ENCODE data around the gene RPS6KL1. TPM values are rescaled to one million over a fixed set of nuclear protein-coding genes. Genes with fewer than 3 reads are reported as not detected.
"Not testable (repeated sequence)": the region's sequence is repeated elsewhere in the genome, so short reads cannot be mapped to it uniquely, and the experiment has no call there.

The RPS6KL1 gene
- total and polyA plus RNA-seq, 12 donors = 10.3 to 27.1 (median 21.9) TPM

DNA sequence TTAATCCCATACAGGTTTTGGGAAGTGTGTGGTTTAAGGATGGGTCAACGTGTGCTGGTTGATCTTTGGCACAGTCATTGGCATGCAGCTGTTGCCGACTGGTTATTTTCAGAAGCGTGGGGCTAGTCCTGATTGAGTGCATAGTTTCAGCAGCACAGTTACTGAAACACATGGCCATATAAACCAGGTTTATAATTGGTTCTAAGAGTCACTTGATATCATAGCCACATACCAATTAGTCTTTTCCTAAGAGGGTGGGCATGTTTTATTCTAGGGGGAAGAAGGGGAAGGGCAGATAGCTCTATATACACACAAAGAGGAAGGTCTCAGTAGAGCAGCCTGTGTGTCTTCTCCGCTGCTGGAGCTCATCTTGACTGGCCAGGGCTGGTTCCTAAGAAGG lies 11.0 kb upstream of the RPS6KL1 start:
- peak in 7 of 8 donors; percentile 6 to 45 (median 25) for ATAC-seq
- intact Hi-C loops (cut with DNase I) = loop anchor here in 1 of 10 donors (10.0 kb wide), 1 partner anchor 361 kb away; no protein-coding TSS in a partner anchor
- peaks cover 9 to 55% (median 48%) of the 10 kb centered on the region in 9 donors for H3K4me1 ChIP-seq
- peak overlapping the region in 8 of 10 donors; percentile 49 to 80 (median 65) for H3K27ac ChIP-seq
- no peaks in the 10 kb centered on the region for H3K9me3 ChIP-seq
- TF ChIP-seq, protein P1, sequence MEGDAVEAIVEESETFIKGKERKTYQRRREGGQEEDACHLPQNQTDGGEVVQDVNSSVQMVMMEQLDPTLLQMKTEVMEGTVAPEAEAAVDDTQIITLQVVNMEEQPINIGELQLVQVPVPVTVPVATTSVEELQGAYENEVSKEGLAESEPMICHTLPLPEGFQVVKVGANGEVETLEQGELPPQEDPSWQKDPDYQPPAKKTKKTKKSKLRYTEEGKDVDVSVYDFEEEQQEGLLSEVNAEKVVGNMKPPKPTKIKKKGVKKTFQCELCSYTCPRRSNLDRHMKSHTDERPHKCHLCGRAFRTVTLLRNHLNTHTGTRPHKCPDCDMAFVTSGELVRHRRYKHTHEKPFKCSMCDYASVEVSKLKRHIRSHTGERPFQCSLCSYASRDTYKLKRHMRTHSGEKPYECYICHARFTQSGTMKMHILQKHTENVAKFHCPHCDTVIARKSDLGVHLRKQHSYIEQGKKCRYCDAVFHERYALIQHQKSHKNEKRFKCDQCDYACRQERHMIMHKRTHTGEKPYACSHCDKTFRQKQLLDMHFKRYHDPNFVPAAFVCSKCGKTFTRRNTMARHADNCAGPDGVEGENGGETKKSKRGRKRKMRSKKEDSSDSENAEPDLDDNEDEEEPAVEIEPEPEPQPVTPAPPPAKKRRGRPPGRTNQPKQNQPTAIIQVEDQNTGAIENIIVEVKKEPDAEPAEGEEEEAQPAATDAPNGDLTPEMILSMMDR (IDR thresholded peaks at IDR 0.05) = no peak
- no peaks in the 10 kb centered on the region for H3K27me3 ChIP-seq
- no peaks in the 10 kb centered on the region for H3K36me3 ChIP-seq
- WGBS, 2 donors = 45 to 52% methylated on average over 4 of the region's 4 CpGs
- DNase-seq = no peak
- no peak overlapping the region for H3K4me3 ChIP-seq

DNA sequence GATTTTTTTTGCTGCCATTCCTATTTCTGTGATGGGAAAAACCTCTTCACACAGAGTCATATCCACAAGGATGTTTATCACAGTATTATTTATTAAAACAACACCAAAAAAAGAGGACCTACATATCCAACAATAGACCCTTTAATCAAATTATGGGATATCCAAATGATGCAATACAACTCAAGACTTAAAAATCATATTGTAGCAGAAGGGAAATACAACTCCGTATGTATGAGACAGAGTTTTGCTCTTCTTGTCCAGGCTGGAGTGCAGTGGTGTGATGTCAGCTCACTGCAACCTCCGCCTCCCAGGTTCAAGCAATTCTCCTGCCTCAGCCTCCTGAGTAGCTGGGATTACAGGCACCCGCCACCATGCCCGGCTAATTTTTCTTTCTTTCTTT lies 9.9 kb upstream of the RPS6KL1 start:
- Histone ChIP-seq H3K27ac (peak overlapping the region in 9 of 10 donors; percentile 33 to 80 (median 55)), H3K4me1 (peaks cover 9 to 48% (median 40%) of the 10 kb centered on the region in 9 donors)
- not testable (repeated sequence) for DNase-seq

DNA sequence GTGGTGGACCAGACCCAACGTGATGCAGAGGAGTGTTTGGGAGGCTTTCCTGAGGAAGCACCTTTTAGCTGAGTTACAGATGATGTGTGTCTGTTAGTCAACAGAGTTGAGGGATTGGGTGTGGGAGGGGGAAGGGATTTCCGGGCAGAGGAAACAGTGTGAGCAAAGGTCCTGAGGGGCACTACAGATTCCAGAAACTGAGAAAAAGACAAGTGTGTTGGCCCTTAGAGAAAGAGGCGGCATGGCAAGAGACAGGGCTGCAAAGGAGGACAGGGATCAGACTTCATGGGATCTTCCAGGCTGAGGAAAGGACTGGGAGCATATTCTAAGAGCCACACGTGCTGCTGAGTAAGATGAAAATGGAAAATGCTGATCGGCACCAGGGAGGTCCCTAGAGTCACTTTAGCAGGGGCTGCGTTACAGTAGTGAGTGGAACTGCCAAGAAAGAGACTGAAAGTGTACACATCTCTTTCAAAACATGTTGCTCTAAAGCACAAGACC lies 9.4 kb upstream of the RPS6KL1 start:
- 23 to 38% methylated on average over 6 of the region's 6 CpGs for WGBS, 2 donors
- H3K36me3 ChIP-seq = no peaks in the 10 kb centered on the region
- H3K4me1 ChIP-seq = peaks cover 9 to 48% (median 40%) of the 10 kb centered on the region in 9 donors
- TF ChIP-seq, protein P1 (IDR thresholded peaks at IDR 0.05) = no peak
- peak overlapping the region in 9 of 10 donors; percentile 33 to 80 (median 55) for H3K27ac ChIP-seq
- intact Hi-C loops (cut with DNase I) = loop anchor here in 1 of 10 donors (10.0 kb wide), 1 partner anchor 362 kb away; no protein-coding TSS in a partner anchor
- ATAC-seq = peak; percentile 33 to 74 (median 70)
- H3K4me3 ChIP-seq = no peak overlapping the region
- no peak for DNase-seq
- no peaks in the 10 kb centered on the region for H3K27me3 ChIP-seq
- no peaks in the 10 kb centered on the region for H3K9me3 ChIP-seq

More for the DNA sequence above, 9.9 kb upstream of the RPS6KL1 start:
- WGBS, 2 donors = 65 to 66% methylated on average over 4 of the region's 4 CpGs
- not testable (repeated sequence) for ATAC-seq, H3K4me3 ChIP-seq, H3K27me3 ChIP-seq, H3K36me3 ChIP-seq, H3K9me3 ChIP-seq
- intact Hi-C loops (cut with DNase I) = loop anchor here in 1 of 10 donors (10.0 kb wide), 1 partner anchor 362 kb away; no protein-coding TSS in a partner anchor

DNA sequence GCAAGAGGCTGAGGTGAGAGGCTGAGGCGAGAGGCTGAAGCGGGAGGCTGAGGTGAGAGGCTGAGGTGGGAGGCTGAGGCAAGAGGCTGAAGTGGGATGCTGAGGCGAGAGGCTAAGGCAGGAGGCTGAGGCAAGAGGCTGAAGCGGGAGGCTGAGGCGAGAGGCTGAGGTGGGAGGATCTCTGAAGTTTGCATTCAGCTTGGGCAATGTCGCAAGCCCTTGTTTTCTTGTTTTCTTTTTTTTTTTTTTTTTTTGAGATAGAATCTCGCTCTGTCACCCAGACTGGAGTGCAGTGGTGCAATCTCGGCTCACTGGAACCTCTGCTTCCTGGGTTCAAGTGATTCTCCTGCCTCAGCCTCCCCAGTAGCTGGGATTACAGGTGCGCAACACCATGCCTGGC lies 8.7 kb upstream of the RPS6KL1 start:
- not testable (repeated sequence) for H3K4me3 ChIP-seq, H3K9me3 ChIP-seq, H3K27me3 ChIP-seq, H3K36me3 ChIP-seq, DNase-seq, ATAC-seq
- Histone ChIP-seq H3K27ac (peak overlapping the region in 7 of 10 donors; percentile 48 to 80 (median 55)), H3K4me1 (peaks cover 9 to 48% (median 40%) of the 10 kb centered on the region in 9 donors)
- WGBS, 2 donors = 83% methylated on average over 9 of the region's 9 CpGs
- intact Hi-C loops (cut with DNase I) = loop anchor here in 1 of 10 donors (10.0 kb wide), 1 partner anchor 363 kb away; no protein-coding TSS in a partner anchor

DNA sequence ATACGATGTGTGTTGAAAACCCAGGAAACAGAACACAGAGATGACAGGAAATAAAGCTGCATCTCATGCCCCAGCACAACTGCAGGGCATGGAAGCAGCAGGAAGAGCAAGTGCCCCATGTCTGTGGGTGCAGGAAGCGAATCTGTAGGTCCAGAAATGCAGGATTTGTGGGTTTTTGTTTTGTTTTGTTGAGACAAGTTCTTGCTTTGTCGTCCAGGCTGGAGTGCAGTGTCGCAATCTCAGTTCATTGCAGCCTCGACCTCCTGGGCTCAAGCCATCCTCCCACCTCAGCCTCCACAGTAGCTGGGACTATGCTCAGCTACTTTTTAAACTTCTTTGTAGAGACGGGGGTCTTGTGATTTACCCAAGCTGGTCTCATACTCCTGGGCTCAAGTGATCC lies 6.2 kb upstream of the RPS6KL1 start:
- TF ChIP-seq, protein P1 (IDR thresholded peaks at IDR 0.05) = no peak
- no peak overlapping the region for H3K4me3 ChIP-seq
- no peak overlapping the region for H3K27ac ChIP-seq
- H3K36me3 ChIP-seq = no peaks in the 10 kb centered on the region
- DNase-seq (no peak), ATAC-seq (no peak)
- H3K9me3 ChIP-seq = no peaks in the 10 kb centered on the region
- 73 to 81% methylated on average over 6 of the region's 6 CpGs for WGBS, 2 donors
- intact Hi-C loops (cut with DNase I) = no loop called here
- H3K27me3 ChIP-seq = no peaks in the 10 kb centered on the region
- peaks cover 4 to 27% (median 24%) of the 10 kb centered on the region in 9 donors for H3K4me1 ChIP-seq
